HepG2 (cell line): ENCODE measurements around the gene KIAA1217. TPM values are rescaled to one million over a fixed set of nuclear protein-coding genes. Genes with fewer than 3 reads are reported as not detected.

Experiments
- HOXD1 ChIP-seq: sonication (generic); formaldehyde crosslinking; IDR thresholded peaks from 2 replicates; pipeline ENCODE4 v1.5.0; 2020; ENCODE audit warnings: missing genetic modification reagents
- JUN ChIP-seq: sonication (generic); formaldehyde crosslinking; IDR thresholded peaks from 2 replicates; pipeline ENCODE4 v1.4.0; 2020; ENCODE audit warnings: mild to moderate bottlenecking, missing genetic modification reagents
- KDM1A ChIP-seq: IDR thresholded peaks from 2 replicates; pipeline ENCODE4 v1.6.1; 2016; ENCODE audit warnings: missing compliant biosample characterization
- MBNL3 ChIP-seq: fragments of 250-450 bp; sonication (Bioruptor Pico); conservative IDR thresholded peaks from 2 replicates; pipeline ENCODE4 v1.8.0; 2022; ENCODE audit warnings: mild to moderate bottlenecking, inconsistent platforms
- MTF1 ChIP-seq: sonication (generic); formaldehyde crosslinking; IDR thresholded peaks from 2 replicates; pipeline ENCODE4 v1.5.0; 2020; ENCODE audit warnings: missing genetic modification reagents
- PPARG ChIP-seq: conservative IDR thresholded peaks from 2 replicates; pipeline ENCODE4 v1.6.1; 2016; ENCODE audit warnings: missing biosample characterization, missing genetic modification reagents
- TAF15 ChIP-seq: fragments of 200-400 bp; formaldehyde crosslinking; IDR thresholded peaks from one replicate; pipeline ENCODE4 v1.6.1; 2018; ENCODE audit warnings: mild to moderate bottlenecking, low read depth, low read length; ENCODE audit not compliant: poor library complexity, severe bottlenecking
- TBP ChIP-seq: sonication (generic); formaldehyde crosslinking; IDR thresholded peaks from 2 replicates; pipeline ENCODE4 v1.5.0; 2020; ENCODE audit warnings: missing genetic modification reagents
- TBX2 ChIP-seq: sonication (generic); formaldehyde crosslinking; IDR thresholded peaks from 2 replicates; pipeline ENCODE4 v1.5.0; 2020; ENCODE audit warnings: missing genetic modification reagents, mild to moderate bottlenecking, borderline replicate concordance
- TCF7L2 ChIP-seq: IDR thresholded peaks from 2 replicates; pipeline ENCODE4 v1.6.1; 2011; ENCODE audit warnings: mild to moderate bottlenecking, low read depth, low read length, moderate library complexity
- TP53 ChIP-seq: sonication (generic); formaldehyde crosslinking; conservative IDR thresholded peaks from 2 replicates; pipeline ENCODE4 v1.4.0; 2020; ENCODE audit warnings: missing genetic modification reagents
- ZKSCAN8 ChIP-seq: IDR thresholded peaks from 2 replicates; pipeline ENCODE4 v1.6.1; 2016; ENCODE audit warnings: borderline replicate concordance, missing genetic modification reagents, missing compliant biosample characterization
- ZNF253 ChIP-seq: sonication (generic); formaldehyde crosslinking; IDR thresholded peaks from 2 replicates; pipeline ENCODE4 v1.8.0; 2022; ENCODE audit warnings: mild to moderate bottlenecking, missing genetic modification reagents, borderline replicate concordance
- ZNF331 ChIP-seq: sonication (generic); formaldehyde crosslinking; IDR thresholded peaks from 2 replicates; pipeline ENCODE4 v1.4.0; 2020; ENCODE audit warnings: missing genetic modification reagents
- ZNF333 ChIP-seq: sonication (generic); formaldehyde crosslinking; IDR thresholded peaks from 2 replicates; pipeline ENCODE4 v1.4.0; 2020; ENCODE audit warnings: mild to moderate bottlenecking, missing genetic modification reagents, borderline replicate concordance
- ZNF496 ChIP-seq: sonication (generic); formaldehyde crosslinking; IDR thresholded peaks from 2 replicates; pipeline ENCODE4 v1.8.1; 2023; ENCODE audit warnings: mild to moderate bottlenecking, moderate library complexity, missing genetic modification reagents; ENCODE audit not compliant: insufficient replicate concordance
- ZNF550 ChIP-seq: sonication (generic); formaldehyde crosslinking; IDR thresholded peaks from 2 replicates; pipeline ENCODE4 v1.4.0; 2020; ENCODE audit warnings: mild to moderate bottlenecking, missing genetic modification reagents, borderline replicate concordance
- ZNF841 ChIP-seq: sonication (generic); formaldehyde crosslinking; IDR thresholded peaks from 2 replicates; pipeline ENCODE4 v1.8.1; 2023; ENCODE audit warnings: missing genetic modification reagents, borderline replicate concordance
- polyA plus RNA-seq, 8 experiments: library from polyadenylated mRNA; depleted of rRNA in 3 of 8; stranded (reverse) in 7 of 8; unstranded in 1 of 8; fragments of >200 nt; fragmentation: Illumina TruSeq in 4 of 8; extraction: Trizol in 4 of 8; gene quantifications; 2 replicates each; pipeline versions ENCODE4 v1.2.1 to v1.2.3, GENCODE V29; 2011 to 2016; ENCODE audit warnings: low read depth in 4 of 8, missing spikeins in 1 of 8, mixed read lengths in 1 of 8; ENCODE audit not compliant: insufficient read depth in 1 of 8
- total RNA-seq, 5 experiments: library from RNA; depleted of rRNA; stranded (reverse); fragments of >200 nt; fragmentation: Illumina TruSeq; extraction: Trizol; gene quantifications; 2 replicates each; pipeline ENCODE4 v1.2.3, GENCODE V29; 2016; ENCODE audit warnings: low read depth in 1 of 5
- TF ChIP-seq, protein P1 (sequence below), 2 experiments: sonication (generic) in 1 of 2; formaldehyde crosslinking in 1 of 2; IDR thresholded peaks; 2 replicates each; pipeline versions ENCODE4 v1.4.0 to v1.6.1; 2018 to 2020; ENCODE audit warnings: missing genetic modification reagents in 2 of 2, borderline replicate concordance in 1 of 2, low read depth in 1 of 2, mild to moderate bottlenecking in 1 of 2, missing biosample characterization in 1 of 2
- TF ChIP-seq, protein P2 (sequence below): sonication (generic); formaldehyde crosslinking; conservative IDR thresholded peaks from 2 replicates; pipeline ENCODE4 v1.8.0; 2022; ENCODE audit warnings: missing genetic modification reagents
- TF ChIP-seq, protein P3 (sequence below): fragments of 450-650 bp; IDR thresholded peaks from 2 replicates; pipeline ENCODE4 v1.6.1; 2017
- TF ChIP-seq, protein P4 (sequence below): sonication (generic); formaldehyde crosslinking; IDR thresholded peaks from 2 replicates; pipeline ENCODE4 v1.4.0; 2020; ENCODE audit warnings: missing genetic modification reagents
- TF ChIP-seq, protein P5 (sequence below), 2 experiments: fragments of 450-650 bp in 1 of 2; sonication (generic) in 1 of 2; formaldehyde crosslinking; IDR thresholded peaks; 2 replicates each; pipeline versions ENCODE4 v1.5.0 to v1.8.0; 2020 to 2022; ENCODE audit warnings: mild to moderate bottlenecking in 1 of 2, missing genetic modification reagents in 1 of 2

KIAA1217 gene
- total and polyA plus RNA-seq, 2 of the 13 experiments (the other 11 are each of a cell fraction or from before 2014, with no cell fraction given) = 4.6 to 10.9 TPM

DNA sequence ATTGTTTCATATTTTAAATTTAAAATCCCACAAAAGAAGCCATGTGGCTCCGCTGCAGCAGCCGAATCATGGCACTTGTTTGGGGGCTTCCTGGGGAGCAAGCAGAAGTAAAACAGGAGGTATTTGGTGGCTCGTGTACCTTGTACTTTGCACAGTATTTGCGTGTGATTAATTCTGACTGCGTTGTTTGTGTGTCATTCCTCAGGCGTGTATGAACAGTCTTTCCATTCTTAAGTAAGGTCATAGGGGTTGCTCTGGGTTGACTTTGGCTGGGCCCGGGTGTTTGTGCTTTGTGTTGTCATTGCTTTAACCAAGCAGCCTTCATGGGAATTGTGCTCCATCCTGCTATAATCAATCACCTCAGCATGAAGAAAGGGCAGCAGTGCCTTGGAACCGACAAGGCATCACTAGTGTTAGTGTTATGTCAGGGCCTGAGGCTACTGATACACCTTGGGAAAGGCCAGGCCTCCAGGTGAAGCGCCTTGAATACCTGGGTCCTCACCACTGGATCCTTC, 332.4 kb downstream of the KIAA1217 start (continued):
- TF ChIP-seq, protein P1, sequence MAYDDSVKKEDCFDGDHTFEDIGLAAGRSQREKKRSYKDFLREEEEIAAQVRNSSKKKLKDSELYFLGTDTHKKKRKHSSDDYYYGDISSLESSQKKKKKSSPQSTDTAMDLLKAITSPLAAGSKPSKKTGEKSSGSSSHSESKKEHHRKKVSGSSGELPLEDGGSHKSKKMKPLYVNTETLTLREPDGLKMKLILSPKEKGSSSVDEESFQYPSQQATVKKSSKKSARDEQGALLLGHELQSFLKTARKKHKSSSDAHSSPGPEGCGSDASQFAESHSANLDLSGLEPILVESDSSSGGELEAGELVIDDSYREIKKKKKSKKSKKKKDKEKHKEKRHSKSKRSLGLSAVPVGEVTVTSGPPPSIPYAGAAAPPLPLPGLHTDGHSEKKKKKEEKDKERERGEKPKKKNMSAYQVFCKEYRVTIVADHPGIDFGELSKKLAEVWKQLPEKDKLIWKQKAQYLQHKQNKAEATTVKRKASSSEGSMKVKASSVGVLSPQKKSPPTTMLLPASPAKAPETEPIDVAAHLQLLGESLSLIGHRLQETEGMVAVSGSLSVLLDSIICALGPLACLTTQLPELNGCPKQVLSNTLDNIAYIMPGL (CRISPR knock-in tag; IDR thresholded peaks at IDR 0.05; ENCODE audit: borderline replicate concordance in 1 of 2, low read depth in 1 of 2) = no peak
- TF ChIP-seq TCF7L2 (no peak), JUN (CRISPR knock-in tag) (peak; percentile 63; the same call in 1 of the 2 replicates), ZNF496 (CRISPR knock-in tag) (no peak), ZNF333 (CRISPR knock-in tag) (no peak), ZNF253 (CRISPR knock-in tag) (no peak), KDM1A (CRISPR knock-in tag) (no peak; the same call in 1 of the 2 replicates), ZNF841 (CRISPR knock-in tag) (no peak), ZKSCAN8 (CRISPR knock-in tag) (peak; percentile 74; the same call in 1 of the 2 replicates), TBX2 (CRISPR knock-in tag) (peak; percentile 96), PPARG (CRISPR knock-in tag) (0 out of 2 replicates have a peak, but pooled peaks have one; percentile 25), MBNL3 (CRISPR knock-in tag) (no peak), TAF15 (no peak), TBP (no peak), MTF1 (CRISPR knock-in tag) (no peak), TP53 (CRISPR knock-in tag) (no peak), ZNF331 (CRISPR knock-in tag) (peak; percentile 81), ZNF550 (CRISPR knock-in tag) (no peak), HOXD1 (peak; percentile 89)
- TF ChIP-seq, protein P2, sequence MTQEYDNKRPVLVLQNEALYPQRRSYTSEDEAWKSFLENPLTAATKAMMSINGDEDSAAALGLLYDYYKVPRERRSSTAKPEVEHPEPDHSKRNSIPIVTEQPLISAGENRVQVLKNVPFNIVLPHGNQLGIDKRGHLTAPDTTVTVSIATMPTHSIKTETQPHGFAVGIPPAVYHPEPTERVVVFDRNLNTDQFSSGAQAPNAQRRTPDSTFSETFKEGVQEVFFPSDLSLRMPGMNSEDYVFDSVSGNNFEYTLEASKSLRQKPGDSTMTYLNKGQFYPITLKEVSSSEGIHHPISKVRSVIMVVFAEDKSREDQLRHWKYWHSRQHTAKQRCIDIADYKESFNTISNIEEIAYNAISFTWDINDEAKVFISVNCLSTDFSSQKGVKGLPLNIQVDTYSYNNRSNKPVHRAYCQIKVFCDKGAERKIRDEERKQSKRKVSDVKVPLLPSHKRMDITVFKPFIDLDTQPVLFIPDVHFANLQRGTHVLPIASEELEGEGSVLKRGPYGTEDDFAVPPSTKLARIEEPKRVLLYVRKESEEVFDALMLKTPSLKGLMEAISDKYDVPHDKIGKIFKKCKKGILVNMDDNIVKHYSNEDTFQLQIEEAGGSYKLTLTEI (CRISPR knock-in tag) = no peak
- TF ChIP-seq, protein P3, sequence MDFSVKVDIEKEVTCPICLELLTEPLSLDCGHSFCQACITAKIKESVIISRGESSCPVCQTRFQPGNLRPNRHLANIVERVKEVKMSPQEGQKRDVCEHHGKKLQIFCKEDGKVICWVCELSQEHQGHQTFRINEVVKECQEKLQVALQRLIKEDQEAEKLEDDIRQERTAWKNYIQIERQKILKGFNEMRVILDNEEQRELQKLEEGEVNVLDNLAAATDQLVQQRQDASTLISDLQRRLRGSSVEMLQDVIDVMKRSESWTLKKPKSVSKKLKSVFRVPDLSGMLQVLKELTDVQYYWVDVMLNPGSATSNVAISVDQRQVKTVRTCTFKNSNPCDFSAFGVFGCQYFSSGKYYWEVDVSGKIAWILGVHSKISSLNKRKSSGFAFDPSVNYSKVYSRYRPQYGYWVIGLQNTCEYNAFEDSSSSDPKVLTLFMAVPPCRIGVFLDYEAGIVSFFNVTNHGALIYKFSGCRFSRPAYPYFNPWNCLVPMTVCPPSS = no peak
- TF ChIP-seq, protein P4, sequence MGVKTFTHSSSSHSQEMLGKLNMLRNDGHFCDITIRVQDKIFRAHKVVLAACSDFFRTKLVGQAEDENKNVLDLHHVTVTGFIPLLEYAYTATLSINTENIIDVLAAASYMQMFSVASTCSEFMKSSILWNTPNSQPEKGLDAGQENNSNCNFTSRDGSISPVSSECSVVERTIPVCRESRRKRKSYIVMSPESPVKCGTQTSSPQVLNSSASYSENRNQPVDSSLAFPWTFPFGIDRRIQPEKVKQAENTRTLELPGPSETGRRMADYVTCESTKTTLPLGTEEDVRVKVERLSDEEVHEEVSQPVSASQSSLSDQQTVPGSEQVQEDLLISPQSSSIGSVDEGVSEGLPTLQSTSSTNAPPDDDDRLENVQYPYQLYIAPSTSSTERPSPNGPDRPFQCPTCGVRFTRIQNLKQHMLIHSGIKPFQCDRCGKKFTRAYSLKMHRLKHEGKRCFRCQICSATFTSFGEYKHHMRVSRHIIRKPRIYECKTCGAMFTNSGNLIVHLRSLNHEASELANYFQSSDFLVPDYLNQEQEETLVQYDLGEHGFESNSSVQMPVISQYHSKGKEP (CRISPR knock-in tag) = no peak
- TF ChIP-seq, protein P5, sequence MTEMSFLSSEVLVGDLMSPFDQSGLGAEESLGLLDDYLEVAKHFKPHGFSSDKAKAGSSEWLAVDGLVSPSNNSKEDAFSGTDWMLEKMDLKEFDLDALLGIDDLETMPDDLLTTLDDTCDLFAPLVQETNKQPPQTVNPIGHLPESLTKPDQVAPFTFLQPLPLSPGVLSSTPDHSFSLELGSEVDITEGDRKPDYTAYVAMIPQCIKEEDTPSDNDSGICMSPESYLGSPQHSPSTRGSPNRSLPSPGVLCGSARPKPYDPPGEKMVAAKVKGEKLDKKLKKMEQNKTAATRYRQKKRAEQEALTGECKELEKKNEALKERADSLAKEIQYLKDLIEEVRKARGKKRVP (CRISPR knock-in tag; IDR thresholded peaks at IDR 0.05) = no peak
